NCI-H128 (cell line): ENCODE measurements around the gene SMYD1.
"Not testable (repeated sequence)": the region's sequence is repeated elsewhere in the genome, so short reads cannot be mapped to it uniquely, and the experiment has no call there.

Source experiments
- DNase-seq: peaks from one replicate; lab custom pipeline; 2025; ENCODE audit not compliant: unreplicated experiment; lab: John Stamatoyannopoulos, UW

SMYD1 gene

DNA sequence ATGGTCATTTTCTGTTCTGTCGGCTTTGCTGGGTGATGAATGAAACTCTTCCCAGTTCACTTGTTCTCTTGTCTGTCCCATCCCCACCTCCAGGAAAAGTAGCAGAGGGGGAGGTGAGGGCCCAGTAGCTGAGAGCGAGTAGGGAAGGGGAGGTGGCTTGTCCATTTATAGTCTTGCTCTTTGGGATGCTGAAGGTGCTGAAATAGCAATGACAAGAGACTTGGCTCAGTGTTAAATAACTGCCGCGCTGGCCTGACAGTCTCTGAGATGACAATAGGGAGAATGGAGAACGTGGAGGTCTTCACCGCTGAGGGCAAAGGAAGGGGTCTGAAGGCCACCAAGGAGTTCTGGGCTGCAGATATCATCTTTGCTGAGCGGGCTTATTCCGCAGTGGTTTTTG lies at the start of gene SMYD1:
Gene SMYD1 (plus strand): TSS at position 228 of the 400 bp plus-strand sequence. CDS start 40 bp downstream, at position 268.
- DNase-seq, result no peak

DNA sequence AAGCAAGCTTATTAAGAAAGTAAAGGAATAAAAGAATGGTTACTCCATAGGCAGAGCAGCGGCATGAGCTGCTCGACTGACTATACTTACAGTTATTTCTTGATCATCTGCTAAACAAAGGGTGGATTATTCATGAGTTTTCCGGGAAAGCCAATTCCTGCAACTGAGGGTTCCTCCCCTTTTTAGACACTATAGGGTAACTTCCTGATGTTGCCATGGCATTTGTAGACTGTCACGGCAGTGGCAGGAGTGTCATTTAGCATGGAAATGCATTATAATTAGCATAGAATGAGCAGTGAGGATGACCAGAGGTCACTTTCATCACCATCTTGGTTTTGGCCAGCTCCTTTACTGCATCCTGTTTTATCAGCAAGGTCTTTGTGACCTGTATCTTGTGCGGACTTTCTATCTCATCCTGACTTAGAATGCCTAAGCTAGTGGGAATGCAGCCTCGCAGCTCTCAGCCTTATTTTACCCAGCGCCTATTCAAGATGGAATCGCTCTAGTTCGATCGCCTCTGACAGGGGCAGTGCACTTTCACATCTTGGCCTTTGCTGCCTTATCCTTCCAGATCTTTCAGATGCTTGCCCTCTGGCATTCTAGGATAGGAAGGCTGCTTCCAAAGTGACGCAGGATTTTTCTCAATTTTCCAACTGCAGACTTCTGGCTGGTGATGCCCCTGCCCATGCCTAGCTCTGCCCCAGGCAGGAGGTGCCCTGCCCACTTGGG lies 49.4 kb upstream of the SMYD1 start:
- not testable (repeated sequence) for DNase-seq

DNA sequence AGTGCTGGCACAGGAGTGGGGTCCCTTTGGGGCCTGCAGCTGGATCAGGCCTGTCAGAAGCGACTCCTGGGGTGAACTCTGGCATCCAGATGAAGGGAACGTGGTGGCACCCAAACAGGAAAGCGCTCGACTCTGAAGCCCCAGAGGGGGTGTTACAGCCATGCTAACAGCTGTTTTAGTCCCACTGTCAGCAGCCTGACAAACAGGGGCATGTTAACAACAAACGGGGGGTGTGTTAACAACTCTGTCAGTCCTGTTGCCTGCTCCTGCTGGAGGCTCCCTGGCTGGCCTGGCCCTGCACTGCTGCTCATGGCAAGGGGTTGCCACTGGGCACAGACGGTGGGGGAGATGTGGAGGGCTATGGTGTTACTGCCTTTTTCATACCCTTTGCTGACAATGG lies 48.7 kb upstream of the SMYD1 start:
- DNase-seq, result no peak

DNA sequence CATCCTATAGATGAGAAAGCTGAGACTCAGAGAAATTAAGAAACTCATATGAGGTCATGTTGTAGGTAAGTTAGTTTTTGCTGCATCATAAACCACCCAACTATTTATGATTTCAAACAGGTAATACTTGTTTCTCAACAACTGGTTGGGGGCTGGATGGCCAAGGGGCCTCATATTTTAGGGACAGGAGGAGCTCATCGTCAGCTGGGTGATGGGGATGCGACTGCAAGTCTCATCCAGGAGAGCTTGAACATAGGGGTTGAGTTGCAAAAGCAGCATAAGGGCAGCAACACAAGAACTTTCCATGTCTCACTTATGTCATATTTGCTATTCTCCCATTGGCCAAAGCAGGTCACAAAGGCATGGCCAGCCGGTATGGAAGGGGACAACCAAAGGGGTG lies 47.6 kb upstream of the SMYD1 start:
- no peak for DNase-seq

DNA sequence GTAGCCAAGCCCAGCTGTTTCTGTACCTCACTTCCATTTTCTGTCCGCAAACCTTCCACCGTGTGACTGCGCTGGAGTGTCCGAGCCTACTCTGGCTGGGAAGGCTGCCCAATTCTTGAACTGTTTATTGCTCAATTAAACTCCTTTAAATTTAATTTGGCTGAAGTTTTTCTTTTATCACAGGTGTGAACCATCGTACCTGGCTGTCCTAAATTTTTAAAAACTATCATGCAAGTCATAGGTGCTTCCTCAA lies 45.0 kb upstream of the SMYD1 start:
- DNase-seq, result no peak

DNA sequence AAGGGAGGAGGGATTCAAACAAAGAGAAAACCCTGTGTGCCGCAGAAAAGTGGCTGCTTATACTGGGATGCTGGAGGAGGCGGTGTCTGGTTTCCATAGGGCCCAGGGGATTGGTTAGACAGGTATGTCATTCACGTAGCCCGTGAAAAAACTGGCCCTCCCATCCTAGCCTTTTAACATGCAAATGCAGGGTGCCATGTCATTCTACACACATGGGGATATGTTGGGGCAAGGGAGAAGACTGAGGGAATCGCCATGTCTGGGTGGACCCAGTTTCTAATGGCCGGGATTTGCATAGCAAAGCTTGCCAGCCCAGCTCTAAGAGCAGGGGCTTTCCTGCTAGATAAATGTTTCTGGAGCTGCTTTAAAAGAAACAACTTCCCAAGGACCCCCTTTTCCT lies 43.1 kb upstream of the SMYD1 start:
- no peak for DNase-seq

DNA sequence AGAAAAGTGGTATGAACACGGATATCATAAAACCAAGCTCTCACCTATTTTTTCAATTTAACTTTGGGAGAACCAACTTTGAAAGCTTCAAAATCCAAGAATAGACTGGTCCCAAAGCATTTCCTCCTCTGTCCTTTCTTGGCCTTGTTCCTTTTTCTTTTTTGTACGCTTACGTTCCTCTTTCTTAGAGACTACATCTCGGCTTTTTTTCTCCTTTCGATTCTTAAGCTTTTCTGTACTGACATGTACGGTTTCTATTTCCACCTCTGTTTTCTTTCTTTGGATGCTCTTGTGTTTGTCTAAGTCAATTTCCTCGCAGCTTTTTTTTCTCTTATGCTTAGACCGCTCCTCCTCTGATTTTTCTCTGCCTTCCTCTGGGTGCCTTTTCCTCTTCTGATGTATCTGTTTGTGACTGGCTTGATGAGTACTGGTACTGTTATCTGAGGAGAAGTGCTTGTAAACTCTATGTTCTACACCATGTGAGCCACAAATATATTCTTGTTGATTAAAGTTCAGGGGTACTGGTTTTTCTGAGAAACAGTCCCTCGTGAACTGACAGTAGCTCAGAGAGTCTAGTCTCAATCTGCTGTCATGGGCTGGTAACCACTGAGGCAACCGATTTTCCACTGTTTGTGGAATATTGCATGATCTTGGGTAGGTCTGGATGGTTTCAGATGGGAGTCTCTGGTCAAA lies 39.8 kb upstream of the SMYD1 start:
- DNase-seq, result no peak

DNA sequence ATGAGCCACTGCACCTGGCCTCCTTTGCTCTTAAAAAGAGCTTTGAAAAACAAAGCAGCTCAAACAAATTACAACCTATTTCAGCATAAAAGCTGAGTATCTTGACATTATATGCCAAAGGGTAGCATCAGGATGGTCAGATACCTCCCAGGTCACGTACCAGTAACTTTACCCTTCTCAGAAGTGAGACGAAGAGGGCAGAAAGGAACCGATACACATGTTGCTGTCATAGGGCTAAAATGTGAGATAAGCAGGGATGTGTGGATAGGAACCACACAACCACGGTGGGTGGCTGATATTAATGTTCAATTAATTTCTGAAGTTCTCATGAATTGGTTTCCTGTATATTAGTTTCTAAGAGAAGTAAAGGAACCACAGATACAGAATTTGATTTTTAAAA lies 38.7 kb upstream of the SMYD1 start:
- no peak for DNase-seq

DNA sequence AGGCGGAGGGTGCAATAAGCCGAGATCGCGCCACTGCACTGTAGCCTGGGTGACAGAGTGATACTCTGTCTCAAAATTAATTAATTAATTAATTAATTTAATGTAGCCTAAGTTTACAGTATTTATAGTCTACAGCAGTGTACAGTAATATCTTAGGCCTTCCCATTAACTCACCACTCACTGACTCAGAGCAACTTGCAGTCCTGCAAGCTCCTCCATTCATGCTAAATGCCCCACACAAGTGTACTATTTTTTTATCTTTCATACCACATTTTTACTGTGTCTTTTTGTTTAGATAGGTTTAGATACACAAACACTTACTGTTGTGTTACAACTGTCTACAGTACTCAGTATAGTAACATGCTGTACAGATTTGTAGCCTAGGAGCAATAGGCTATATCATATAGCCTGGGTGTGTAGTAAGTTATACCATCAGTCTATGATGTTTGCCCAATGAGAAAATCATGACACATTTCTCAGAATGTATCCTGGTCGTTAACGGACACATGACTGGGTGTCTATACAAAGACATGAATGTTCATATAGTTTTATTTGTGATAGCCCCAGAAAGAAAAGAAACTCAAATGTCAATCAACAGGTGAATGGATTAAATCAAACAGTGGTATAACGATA lies 35.4 kb upstream of the SMYD1 start:
- DNase-seq, result no peak

DNA sequence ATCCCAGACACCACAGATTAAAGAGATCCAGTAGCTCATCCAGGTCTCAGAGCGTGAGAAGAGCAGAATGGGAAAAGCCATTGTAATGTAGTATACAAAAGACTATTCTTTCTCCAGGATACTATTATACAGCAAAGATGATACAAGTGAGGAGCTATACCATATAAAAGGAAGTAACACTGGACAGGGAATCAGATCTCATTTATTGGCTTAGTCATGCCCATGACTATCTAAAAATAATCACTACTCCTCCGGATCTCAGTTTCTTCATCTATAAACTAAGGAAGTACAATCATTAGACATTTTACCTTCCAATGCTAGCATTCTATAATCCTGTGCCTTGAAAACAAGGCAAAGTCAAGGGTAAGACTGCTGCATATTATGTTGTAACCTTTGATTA lies 31.4 kb upstream of the SMYD1 start:
- no peak for DNase-seq

DNA sequence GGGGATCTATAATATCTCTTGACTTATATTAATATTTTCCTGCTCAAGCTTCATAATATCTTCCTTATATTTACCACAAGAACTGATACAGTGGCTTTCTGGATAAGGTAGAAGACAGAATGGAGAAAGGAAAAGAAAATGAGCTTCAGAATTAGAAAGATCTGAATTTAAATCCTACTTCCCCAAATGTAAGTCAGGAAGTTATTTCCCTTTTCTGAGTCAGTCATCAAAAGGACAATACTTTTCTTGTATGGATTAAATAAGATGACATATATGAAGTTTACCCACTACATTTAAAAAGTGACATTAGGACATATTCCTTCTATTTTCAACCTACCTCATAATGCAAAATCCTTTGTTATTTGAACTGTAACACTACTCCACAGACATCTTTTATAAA lies 31.0 kb upstream of the SMYD1 start:
- DNase-seq, result no peak

DNA sequence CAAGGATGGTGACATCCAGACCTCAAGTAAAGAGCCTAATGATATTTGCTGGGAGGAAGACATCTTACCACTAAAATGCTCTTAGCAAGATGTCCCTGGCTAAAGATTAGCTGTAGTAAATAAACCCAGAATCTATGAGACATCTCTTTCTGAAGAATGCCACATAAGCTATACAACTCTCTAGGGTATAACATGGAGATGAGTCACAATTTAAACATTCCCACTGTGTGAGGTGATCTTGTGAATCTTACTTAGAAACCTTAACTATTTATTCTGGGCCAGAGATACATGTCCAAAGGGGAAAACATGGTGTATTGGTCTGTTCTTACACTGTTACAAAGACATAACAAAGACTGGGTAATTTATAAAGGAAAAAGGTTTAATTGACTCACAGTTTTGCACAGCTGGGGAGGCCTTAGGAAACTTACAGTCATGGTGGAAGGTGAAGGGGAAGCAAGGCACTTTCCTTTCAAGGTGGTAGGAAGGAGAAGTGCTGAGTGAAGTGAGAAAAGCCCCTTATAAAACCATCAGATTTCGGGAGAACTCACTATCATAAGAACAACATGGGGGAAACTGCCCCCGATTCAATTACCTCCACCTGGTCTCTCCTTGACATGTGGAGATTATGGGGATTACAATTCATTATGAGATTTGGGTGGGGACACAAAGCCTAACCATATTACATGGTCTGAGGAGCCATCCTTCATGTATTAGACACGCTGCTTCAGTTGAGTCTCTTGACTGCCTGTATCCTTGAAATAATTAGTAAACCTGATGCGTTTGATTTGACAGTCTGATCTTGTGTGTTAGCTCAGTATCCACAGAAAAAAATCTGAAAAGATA lies 29.1 kb upstream of the SMYD1 start:
- DNase-seq, result no peak

DNA sequence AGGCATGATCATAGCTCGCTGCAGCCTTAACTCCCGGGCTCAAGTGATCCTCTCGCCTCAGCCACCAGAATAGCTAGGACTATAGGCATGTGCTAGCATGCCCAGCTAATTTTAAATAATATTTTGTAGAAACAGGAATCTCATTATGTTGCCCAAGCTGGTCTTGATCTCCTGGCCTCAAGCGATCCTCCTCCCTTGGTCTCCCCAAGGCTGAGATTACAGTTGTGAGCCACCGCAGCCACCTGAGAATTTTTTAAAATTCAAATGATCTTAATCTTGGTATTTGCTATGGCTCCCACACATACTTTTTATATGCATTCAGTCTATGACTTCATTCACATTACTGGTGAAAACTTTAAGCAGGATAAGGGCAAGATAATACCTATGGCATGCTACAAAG lies 25.1 kb upstream of the SMYD1 start:
- DNase-seq, result no peak

DNA sequence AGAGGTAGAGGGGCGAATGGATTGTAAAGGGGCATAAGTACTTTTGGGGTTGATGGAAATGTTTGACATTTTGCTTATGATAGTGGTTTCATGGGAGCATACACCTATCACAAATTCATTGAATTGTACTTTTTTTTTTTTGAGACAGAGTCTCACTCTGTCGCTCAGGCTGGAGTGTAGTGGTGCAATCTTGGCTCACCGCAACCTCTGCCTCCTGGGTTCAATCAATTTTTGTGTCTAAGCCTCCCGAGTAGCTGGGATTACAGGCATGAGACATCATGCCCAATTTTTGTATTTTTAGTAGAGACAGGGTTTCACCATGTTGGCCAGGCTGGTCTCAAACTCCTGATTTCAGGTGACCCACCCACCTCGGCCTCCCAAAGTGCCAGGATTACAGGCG lies 22.1 kb upstream of the SMYD1 start:
- DNase-seq, result not testable (repeated sequence)

DNA sequence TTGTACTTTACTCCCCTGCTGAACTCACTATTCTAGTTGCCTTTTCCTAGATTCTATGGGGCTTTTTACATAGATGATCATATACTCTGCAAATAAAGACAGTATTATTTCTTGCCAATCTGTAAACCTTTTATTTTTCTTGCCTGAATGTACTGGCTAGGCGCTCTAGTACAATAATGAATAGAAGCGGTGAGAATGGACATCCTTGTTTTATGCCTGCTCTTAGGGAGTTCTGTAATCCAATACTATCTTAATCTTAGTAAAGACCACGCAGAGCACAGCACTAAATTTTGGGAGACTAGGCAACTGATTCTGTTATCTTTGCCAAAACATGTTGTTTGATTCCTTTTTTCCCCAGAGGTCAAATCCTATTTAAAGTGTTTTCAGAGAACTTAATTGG lies 19.1 kb upstream of the SMYD1 start:
- no peak for DNase-seq

DNA sequence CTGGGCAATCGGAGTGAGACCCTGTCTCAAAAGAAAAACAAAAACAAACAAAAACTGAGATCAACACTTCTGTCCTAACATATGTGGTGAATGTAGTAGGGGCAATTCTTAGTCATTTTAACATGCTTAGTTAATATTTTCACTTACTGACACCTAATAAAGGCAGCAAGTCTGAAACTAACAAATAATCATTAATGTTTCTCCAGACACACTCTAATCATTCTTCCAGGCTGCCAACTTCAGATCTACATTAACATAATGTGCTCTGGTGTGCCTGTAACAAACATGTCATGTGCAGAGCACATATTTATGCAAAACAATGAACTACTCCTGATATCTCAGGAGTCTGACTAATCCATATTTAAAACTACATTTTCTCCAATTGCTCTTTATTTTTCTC lies 18.0 kb upstream of the SMYD1 start:
- no peak for DNase-seq

DNA sequence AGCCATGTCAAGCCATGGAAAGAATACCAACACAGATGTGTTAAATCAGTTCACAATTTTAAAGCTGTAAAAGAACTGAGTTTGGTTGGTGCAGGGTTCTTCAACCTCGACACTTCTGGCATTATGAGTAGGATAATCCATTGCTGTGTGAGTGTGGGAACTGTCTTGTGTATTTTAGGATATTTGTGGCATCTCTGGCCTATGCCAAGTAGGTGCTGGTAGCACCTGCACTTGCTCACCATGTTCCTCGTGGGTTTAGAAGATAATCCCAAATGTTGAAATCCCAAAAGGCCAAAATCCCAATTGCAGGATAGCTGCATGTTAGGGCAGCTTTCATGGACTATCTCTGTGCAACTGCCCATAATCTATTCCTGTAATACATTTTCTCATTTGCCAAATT lies 15.8 kb upstream of the SMYD1 start:
- no peak for DNase-seq

DNA sequence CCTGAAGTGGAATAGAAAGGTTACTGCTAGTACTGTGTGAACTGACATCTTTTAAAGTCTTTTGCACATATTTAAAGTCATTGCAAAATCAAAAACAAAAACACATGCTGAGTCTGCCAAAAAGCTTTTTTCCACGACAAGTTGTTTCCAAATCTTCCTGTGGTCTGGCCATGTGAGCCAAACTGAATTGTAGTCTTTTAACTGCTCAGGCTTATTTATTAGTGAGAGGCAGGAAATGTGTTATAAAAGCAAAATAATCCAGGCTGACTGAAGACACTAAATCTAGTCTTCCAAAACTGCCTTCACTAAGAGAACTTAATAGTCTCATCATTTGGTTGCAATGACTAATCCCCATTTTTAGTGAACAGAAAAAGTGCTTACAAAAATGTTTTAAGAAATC lies 14.3 kb upstream of the SMYD1 start:
- DNase-seq, result no peak

DNA sequence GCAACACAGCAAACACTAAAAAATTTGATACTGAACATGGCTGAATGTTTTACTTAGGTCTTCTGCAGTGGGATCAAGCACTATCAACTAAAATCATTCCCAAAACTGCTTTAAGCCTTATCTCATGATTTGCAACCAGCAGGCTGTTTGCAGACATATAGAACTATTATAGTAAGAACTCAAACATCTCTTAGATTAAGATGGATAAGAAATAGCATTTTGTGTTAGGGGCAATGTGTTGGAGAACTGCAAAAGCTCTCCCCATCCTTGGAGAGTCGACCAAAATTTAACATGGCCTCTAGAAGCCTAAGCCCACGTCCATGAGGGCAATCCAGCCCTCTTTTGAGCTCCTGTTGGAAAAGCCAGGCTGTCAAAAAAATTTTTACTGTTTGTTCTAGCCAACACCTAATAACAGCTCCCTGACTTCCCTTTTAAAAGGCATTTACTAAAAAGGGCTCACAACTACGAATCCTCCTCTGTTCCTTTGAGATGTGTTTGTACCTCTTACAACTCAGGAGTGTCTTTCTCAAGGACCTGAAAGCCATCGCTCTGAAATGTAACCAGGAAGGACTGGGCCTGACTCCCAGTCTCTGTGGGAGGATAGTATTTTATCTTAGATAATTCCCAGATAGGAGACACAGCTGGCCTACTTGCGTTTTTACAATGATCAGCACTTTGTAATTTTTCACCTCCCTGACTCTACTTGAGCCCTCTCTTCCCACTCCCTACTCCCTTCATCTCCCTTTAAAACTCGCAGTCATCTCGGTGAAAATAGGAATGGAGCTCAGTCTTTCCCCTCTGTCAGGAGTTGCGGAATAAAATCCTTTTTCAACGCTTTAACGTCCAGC lies 13.5 kb upstream of the SMYD1 start:
- DNase-seq, result no peak

DNA sequence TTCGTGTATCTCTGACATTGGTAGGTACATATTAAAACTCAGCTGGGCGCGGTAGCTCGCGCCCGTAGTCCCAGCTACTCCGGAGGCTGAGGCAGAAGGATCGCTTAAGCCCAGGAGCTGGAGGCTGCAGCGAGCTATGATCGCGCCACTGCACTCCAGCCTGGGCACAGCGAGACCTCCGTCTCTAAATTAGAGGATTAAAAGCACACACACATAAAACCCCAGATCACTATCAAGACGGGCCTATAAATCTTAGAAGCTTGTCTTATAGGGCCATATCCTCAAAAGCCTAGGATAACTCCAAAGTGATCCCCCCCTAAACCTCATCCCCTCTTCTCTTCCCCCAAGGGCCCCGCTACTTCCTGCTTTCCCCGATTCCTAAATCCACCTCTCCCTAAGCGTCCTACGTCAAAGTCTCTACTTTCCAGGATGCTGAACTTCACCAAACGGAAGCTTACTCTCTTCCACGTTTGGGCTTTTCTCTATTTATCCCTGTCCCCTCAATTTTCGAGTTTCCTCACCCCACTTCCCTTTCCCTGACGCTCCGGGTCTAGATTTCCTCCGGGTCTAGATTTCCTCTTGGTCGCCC lies 12.7 kb upstream of the SMYD1 start:
- DNase-seq, result no peak
